Measurements from ENCODE around the gene PCID2.
"Not testable (repeated sequence)": the region's sequence is repeated elsewhere in the genome, so short reads cannot be mapped to it uniquely, and the experiment has no call there.

The PCID2 gene

DNA sequence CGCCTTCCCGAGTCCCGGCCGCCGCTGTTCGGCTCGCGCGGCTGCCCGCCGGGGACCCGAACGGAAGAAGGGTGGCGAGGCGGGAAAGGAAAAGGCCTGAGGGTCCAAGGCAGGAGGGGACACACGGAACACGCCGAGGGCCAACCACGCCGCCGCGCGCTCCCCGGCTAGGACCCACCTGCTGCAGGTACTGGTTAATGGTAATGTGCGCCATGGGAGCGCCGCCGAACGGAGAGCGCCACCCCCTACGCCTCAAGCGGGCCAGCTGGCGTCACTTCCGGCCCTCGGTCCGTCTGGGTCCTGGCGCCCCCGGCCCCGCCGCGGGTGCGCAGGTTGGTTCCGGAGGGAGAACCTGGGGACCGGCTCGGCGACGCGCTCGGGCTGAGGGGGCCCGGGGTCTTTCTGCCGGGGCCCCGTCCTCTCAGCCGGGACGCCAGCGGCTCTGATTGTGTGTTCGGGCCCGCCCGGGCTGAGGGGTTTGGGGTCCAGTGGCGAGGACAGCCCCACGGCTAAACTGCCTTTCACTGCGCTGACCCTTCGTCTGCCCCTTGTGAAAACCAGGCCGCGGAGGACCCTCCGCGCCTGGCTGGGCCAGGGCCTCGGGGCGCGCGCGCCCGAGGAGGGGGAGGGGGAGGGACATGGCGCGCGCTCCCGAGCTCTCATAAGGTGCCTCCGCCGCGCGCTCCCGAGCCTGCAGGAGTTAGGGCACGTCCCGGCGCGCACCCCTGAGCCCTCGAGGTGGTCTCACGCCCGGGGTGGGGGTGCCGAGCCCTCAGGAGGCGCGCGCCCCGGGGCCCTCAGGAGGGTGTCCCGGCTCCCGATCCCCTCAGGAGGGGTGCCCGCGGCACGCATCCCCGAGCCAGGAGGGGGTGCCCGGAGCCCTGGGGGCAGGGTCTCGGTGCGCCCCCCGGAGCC lies at the start of gene PCID2:
Gene PCID2 (minus strand): TSS at position 249 of the 915 bp plus-strand sequence. CDS start 35 bp downstream, at position 214.
- in situ Hi-C loops (cut with MboI; ENCODE audit: low sequenced_read_pairs), result no loop called here

DNA sequence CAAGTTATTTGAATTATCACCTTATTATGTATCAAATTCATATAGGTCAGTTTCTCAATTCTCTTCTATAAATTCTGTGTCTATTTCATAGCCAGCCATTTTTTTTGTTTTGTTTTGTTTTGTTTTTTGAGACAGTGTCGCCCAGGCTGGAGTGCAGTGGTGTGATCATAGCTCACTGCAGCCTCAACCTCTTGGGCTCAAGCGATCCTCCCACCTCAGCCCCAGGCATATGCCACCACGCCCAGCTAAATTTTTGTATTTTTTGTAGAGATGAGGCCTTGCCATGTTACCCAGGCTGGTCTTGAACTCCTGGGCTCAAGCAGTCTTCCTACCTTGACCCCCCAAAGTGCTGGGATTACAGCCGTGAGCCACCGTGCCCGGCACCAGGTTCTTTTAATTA lies 49.4 kb upstream of the PCID2 start:
- in situ Hi-C loops (cut with MboI; ENCODE audit: low sequenced_read_pairs), result not testable (repeated sequence)

- in situ Hi-C loops (cut with MboI; ENCODE audit: low sequenced_read_pairs), result no loop called here
These were observed 44.1 kb upstream of the PCID2 start for GRCh38 chr13:113252516-113253095.

GRCh38 chr13:113245849-113246796 lies 37.7 kb upstream of the PCID2 start:
- in situ Hi-C loops (cut with MboI; ENCODE audit: low sequenced_read_pairs), result no loop called here

DNA sequence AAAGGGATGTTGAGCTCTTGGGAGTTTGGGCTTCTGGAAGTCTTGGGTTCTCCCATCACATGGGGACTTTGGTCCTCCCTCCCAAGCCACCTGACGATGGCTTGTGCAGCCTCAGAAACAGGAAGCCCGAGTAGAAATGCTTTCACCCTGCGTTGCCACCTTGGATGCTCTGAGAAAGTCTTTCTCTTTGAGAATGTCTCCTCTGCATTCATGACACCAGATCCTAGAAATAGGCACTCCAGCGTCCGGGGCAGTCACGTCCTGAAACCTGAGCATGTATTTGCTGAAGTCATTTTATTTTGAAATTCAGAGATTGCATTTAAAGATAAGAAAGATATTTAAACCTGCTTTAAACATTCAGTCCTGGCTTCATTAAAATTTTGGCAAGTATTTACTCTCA lies 35.4 kb upstream of the PCID2 start:
- in situ Hi-C loops (cut with MboI; ENCODE audit: low sequenced_read_pairs), result no loop called here

DNA sequence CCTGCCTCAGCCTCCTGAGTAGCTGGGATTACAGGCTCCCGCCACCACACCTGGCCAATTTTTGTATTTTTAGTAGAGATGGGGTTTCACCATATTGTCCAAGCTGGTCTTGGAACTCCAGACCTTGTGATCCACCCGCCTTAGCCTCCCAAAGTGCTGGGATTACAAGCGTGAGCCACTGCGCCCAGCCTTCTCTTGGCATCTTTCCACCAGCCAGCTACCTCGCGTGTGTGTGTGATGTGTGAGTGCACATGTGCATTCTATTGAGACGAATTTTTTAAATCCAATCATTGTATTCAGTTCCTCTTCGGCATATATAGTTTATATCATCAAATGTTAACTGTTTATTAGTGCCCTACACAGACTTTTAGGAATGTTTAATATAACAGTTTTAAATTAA lies 33.2 kb upstream of the PCID2 start:
- in situ Hi-C loops (cut with MboI; ENCODE audit: low sequenced_read_pairs), result not testable (repeated sequence)

- in situ Hi-C loops (cut with MboI; ENCODE audit: low sequenced_read_pairs), result no loop called here
These were observed 31.5 kb upstream of the PCID2 start for GRCh38 chr13:113239986-113240385.

DNA sequence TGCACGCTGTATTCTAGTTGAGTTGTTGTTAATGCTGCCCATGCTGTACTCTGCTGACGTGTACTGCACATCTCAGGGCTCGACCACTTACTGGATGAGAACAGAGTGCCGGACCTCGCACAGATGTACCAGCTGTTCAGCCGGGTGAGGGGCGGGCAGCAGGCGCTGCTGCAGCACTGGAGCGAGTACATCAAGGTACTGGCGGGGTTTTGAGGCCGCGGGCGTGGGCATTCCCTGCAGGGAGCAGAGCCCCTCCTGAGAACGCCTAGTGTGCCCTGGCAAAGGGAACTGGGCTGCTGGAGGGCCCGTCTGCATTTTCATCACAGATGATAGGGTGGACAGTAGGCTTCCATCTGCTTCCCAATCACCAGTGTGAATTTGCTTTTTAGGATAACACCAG lies 30.9 kb upstream of the PCID2 start:
- in situ Hi-C loops (cut with MboI; ENCODE audit: low sequenced_read_pairs), result no loop called here

DNA sequence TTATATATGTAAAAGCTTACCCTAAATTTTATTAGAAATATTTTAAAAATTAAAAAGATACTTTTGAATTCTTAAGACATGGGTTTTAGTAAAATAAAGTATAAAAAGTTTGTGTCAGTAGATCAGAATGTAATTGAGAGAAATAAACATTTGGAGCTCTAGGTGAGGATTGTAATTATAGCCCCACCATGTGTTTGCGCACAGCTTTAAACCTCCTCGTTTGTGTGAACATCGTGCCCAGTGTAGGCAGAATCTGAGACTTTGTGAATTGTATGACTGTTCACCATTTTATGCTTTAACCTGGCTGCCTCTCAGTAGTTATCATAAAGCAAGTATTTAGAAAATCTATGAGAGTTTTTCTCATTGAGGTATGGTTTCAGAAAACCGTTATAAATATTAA lies 30.1 kb upstream of the PCID2 start:
- in situ Hi-C loops (cut with MboI; ENCODE audit: low sequenced_read_pairs), result no loop called here

- in situ Hi-C loops (cut with MboI; ENCODE audit: low sequenced_read_pairs), result no loop called here
These were observed 24.6 kb upstream of the PCID2 start for GRCh38 chr13:113233101-113233500.

DNA sequence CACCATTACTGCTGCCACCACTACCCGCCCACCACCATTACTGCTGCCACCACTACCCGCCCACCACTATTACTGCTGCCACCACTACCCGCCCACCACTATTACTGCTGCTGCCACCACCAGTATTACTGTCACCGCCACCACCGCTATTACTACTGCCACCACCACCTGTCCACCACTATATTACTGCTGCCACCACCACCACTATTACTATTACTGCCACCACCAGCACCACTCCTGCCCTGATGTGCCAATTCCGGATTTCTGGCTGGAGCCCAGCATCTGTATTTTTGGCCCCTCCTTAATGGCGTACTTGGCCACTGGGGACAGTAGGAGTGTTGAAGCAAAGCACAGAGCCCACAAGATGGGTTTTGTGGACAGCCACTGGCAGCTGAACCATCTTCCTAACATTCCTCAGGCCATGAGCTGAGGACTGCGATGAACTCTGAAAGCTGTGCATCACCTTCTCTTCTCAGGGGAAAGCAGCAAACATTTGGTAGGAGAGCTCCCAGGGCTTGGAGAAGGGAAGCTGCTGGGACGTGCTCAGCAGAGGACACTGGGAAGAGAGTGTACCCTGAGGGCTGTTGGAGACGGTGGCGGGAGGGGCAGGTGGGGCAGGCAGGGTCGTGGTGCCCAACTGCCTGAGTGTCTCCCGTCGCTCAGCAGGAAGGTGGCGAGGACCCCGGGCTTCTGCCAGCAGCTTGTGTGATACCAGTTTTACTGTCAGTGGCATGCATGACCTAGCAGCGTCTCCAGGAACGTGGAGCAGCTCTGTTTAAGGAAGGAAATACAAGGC lies 23.9 kb upstream of the PCID2 start:
- in situ Hi-C loops (cut with MboI; ENCODE audit: low sequenced_read_pairs), result no loop called here

DNA sequence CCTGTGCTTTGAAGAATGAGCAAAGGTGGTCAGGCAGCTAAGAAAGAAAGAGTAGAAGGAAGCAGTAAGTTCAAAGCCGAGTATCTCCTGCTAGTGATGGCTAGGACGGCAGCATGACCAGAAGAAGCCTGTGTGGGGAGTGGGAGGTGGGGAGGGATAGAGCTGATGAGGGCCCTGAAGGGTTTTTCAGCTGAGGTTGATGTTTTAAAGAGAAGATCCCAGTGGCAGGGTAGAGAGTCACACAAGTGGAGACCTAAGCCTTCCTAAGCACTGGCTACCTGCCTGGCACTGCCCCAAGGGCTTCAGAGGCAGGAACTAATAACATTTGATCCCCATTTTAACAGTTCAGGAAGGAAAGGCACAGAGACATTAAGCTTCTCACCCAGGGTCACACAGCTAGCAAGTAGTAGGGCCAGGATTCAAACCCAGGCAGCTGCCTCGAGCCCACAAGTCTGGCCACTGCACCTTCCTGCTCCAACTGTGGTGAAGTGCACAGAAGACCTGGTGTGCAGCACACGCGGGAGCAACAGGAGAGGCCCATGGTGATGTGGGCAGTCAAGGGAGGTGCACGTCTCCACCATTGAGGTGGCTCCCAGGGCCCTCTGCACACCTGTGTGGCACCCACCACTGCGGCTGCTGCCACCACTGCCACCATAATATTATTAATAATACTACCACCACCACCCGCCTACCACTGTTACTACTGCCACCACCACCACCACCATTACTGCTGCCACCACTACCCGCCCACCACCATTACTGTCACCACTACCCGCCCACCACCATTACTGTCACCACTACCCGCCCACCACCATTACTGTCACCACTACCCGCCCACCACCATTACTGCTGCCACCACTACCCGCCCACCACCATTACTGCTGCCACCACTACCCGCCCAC lies 23.1 kb upstream of the PCID2 start:
- in situ Hi-C loops (cut with MboI; ENCODE audit: low sequenced_read_pairs), result no loop called here

- in situ Hi-C loops (cut with MboI; ENCODE audit: low sequenced_read_pairs), result no loop called here
These were observed 21.3 kb upstream of the PCID2 start for GRCh38 chr13:113229791-113230190.

GRCh38 chr13:113229161-113229560 lies 20.7 kb upstream of the PCID2 start:
- in situ Hi-C loops (cut with MboI; ENCODE audit: low sequenced_read_pairs), result no loop called here

DNA sequence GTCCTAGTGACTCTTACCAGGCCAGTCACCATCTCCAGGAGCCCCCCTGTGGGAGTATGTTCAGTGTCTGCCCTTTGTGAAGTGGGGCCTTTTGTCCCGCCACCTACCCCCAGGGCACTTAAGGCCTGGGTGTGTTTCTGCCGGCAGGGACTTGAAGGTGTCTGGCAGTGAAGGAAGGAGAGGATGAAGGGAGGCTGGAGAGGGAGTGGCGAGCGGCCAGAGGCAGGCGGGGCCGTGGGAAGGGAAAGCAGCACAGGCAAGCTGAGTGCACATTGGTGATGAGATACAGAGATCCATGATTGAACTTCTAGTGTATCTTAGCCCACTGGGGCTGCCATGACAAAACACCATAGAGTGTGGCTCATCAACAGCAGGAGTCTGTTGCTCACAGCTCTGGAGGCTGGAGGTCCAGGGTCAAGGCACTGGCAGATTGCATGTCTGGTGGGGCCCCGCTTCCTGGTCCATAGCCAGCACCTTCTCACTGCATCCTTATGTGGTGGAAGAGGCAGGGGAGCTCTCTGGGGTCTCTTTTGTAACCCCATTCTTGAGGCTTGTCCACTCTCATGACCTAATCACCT lies 18.5 kb upstream of the PCID2 start:
- in situ Hi-C loops (cut with MboI; ENCODE audit: low sequenced_read_pairs), result no loop called here

- in situ Hi-C loops (cut with MboI; ENCODE audit: low sequenced_read_pairs), result no loop called here
These were observed 17.0 kb upstream of the PCID2 start for GRCh38 chr13:113225515-113225914.

DNA sequence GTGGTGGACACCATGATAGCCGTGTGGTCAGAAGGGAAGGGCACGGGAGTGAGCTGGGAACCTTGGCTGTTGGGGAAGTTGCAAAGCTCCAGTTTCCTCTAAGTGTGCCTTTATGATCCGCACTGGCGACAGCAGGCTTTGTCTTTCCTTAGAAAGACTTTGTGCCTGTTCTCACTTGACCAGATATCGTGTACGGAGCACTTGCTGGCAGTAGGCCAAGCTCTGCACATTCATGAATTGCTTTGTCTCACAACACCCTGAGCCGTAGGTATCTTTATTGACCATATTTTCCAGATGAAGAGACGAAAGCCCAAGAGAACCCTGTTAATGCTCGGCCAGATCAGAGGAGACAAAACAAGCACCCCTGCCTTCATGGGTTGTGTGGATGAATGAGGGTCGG lies 16.0 kb upstream of the PCID2 start:
- in situ Hi-C loops (cut with MboI; ENCODE audit: low sequenced_read_pairs), result no loop called here

DNA sequence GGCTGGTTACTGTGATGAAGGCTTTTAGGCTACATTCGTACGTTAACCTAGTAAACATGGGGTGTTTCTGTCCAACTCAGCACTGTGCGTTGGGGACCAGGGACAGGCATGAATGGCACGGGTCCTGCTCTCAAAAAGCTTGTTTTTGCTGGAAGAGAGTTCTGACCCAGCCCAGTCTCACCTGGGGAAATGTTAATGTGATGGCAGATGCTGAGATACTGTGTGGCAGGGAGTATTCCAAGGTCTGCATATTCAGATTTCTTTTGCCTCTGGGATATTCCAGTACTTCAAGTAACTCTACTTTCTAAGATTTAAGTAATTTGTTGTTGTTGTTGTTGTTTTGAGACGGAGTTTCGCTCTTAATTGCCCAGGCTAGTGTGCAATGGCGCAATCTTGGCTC lies 14.6 kb upstream of the PCID2 start:
- in situ Hi-C loops (cut with MboI; ENCODE audit: low sequenced_read_pairs), result no loop called here

DNA sequence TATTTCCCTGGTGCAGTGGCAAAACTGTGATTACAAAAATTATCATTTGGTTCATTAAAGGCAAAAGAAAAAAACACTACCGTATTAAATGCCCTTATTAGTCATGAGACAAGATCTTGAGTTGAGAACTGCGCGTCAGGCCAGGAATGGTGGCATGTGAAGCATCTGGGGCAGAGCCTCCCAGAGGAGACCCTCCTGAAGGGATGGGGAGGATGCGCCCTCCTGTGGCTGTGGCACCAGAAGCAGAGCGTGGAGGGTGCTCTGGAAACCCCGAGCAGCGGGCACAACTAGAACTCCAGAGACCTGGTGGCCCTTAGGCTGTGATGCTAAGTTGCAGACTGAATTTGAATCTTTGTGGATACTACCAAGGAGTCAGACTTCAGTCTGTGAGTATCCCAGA lies 12.4 kb upstream of the PCID2 start:
- in situ Hi-C loops (cut with MboI; ENCODE audit: low sequenced_read_pairs), result no loop called here

Data from HL-60/S4 (cell line).